Activated naive CD4-positive, alpha-beta T cell treated with anti-CD3 and anti-CD28 coated beads, Interleukin-2, amount 50 U/mL, for 72 hours (primary cell): ENCODE data around the gene SPAAR. TPM values are rescaled to one million over a fixed set of nuclear protein-coding genes. Genes with fewer than 3 reads are reported as not detected.

ENCODE experiments used
- ATAC-seq, 2 donors: fragments of 150-1000 bp; cut with Tn5 transposase; 2 replicates each; pipeline ENCODE4 v1.10.0; 2021; ENCODE audit warnings: mild to moderate bottlenecking in 2 of 2, moderate library complexity in 2 of 2
- DNase-seq, 2 donors: peaks; one replicate each; pipeline ENCODE4 v3.0.0; 2021 to 2022; ENCODE audit warnings: low spot score in 2 of 2
- H3K27ac Mint-ChIP-seq, 2 donors: one replicate each; pipeline ENCODE4 v1.8.0; 2022; ENCODE audit warnings: mild to moderate bottlenecking in 2 of 2, mixed read lengths in 2 of 2
- H3K36me3 Mint-ChIP-seq, 2 donors: one replicate each; pipeline ENCODE4 v1.8.0; 2022; ENCODE audit warnings: mixed read lengths in 2 of 2
- H3K9me3 Mint-ChIP-seq, 2 donors: one replicate each; pipeline ENCODE4 v1.8.0; 2022; ENCODE audit warnings: mixed read lengths in 2 of 2
- total RNA-seq, 2 donors: library from RNA; stranded (reverse); gene quantifications; one replicate each; pipeline ENCODE4 v1.2.3, GENCODE V29; 2022

Gene SPAAR
- total RNA-seq, 2 donors from 2014 or later, result not detected

GRCh38 chr9:35954942-35955546 is 45.8 kb downstream of the SPAAR start:
- peak; percentile 72 to 79 for ATAC-seq
- no peaks in the 10 kb centered on the region for H3K9me3 Mint-ChIP-seq
- DNase-seq, result peak in 1 of 2 donors; percentile 46
- H3K36me3 Mint-ChIP-seq, result no peaks in the 10 kb centered on the region
- H3K27ac Mint-ChIP-seq, result no peak overlapping the region

GRCh38 chr9:35956651-35957050 is 47.4 kb downstream of the SPAAR start:
- no peak for ATAC-seq
- Mint-ChIP-seq H3K9me3 (no peaks in the 10 kb centered on the region), H3K36me3 (no peaks in the 10 kb centered on the region), H3K27ac (no peak overlapping the region)
- DNase-seq, result no peak

- H3K9me3 Mint-ChIP-seq, result no peaks in the 10 kb centered on the region
- no peak within 1 kb of the TSS for H3K27ac Mint-ChIP-seq
- no peaks in the 10 kb centered on the region for H3K36me3 Mint-ChIP-seq
- ATAC-seq (no peak), DNase-seq (no peak)
Measured at GRCh38 chr9:35958104-35958837, 49.0 kb downstream of the SPAAR start, which contains the start of gene OR2S2. Gene OR2S2, minus strand, starts transcription at chr9:35958154. Its CDS starts 56 bp downstream, at chr9:35958098.

GRCh38 chr9:35960039-35960655 is 50.9 kb downstream of the SPAAR start:
- H3K36me3 Mint-ChIP-seq, result no peaks in the 10 kb centered on the region
- no peak overlapping the region for H3K27ac Mint-ChIP-seq
- no peaks in the 10 kb centered on the region for H3K9me3 Mint-ChIP-seq
- no peak for ATAC-seq
- no peak for DNase-seq

Other genes starting within 250 kb of the SPAAR start
- 10 to 100 TPM; 21.6 to 22.8 TPM for gene ARHGEF39, start 244.3 kb upstream of the SPAAR start, total RNA-seq
- 1 to 10 TPM in 1 of 2 donors, under 1 TPM in 1; 0.73 to 1.1 TPM for gene CA9, start 235.6 kb upstream of the SPAAR start, total RNA-seq
- gene TPM2, start 219.6 kb upstream of the SPAAR start, total RNA-seq, result 1 to 10 TPM; 5.2 to 9.3 TPM
- gene TLN1, start 177.3 kb upstream of the SPAAR start, total RNA-seq, result 100 to 1,000 TPM; 234 to 334 TPM
- gene CREB3, start 176.8 kb upstream of the SPAAR start, total RNA-seq, result 10 to 100 TPM; 22.8 to 25.3 TPM
- gene GBA2, start 160.3 kb upstream of the SPAAR start, total RNA-seq, result 10 to 100 TPM; 23.4 to 57.6 TPM
- gene RGP1, start 160.2 kb upstream of the SPAAR start, total RNA-seq, result 10 to 100 TPM; 18.4 to 35.1 TPM
- gene MSMP, start 155.2 kb upstream of the SPAAR start, total RNA-seq, result under 1 TPM in 1 of 2 donors, not detected in 1; 0.46 TPM
- 10 to 100 TPM in 1 of 2 donors, 1 to 10 TPM in 1; 6.8 to 16.2 TPM for gene NPR2, start 117.9 kb upstream of the SPAAR start, total RNA-seq
- 1 to 10 TPM; 1.0 to 1.3 TPM for gene SPAG8, start 97.2 kb upstream of the SPAAR start, total RNA-seq
- 10 to 100 TPM; 27.2 to 51.8 TPM for gene HINT2, start 94.4 kb upstream of the SPAAR start, total RNA-seq
- gene FAM221B, start 80.8 kb upstream of the SPAAR start, total RNA-seq, result not detected
- 10 to 100 TPM in 1 of 2 donors, 1 to 10 TPM in 1; 4.0 to 11.2 TPM for gene TMEM8B, start 80.3 kb upstream of the SPAAR start, total RNA-seq
- gene OR13J1, start 39.1 kb upstream of the SPAAR start, total RNA-seq, result not detected
- not detected for gene HRCT1, start 3.3 kb upstream of the SPAAR start, total RNA-seq
- gene OR2S2, start 48.7 kb downstream of the SPAAR start, total RNA-seq, result not detected
- 1 to 10 TPM; 7.0 to 7.6 TPM for gene RECK, start 127.4 kb downstream of the SPAAR start, total RNA-seq
- gene GLIPR2, start 227.2 kb downstream of the SPAAR start, total RNA-seq, result 10 to 100 TPM in 1 of 2 donors, 1 to 10 TPM in 1; 4.0 to 17.0 TPM